Natural killer cell (primary cell): ENCODE measurements around the gene TMC1. TPM values are rescaled to one million over a fixed set of nuclear protein-coding genes. Genes with fewer than 3 reads are reported as not detected.
"Not testable (repeated sequence)": the region's sequence is repeated elsewhere in the genome, so short reads cannot be mapped to it uniquely, and the experiment has no call there.

Experiments
- ATAC-seq, 3 donors: fragments of 150-1000 bp in 2 of 3; fragments of 200-7000 bp in 1 of 3; cut with Tn5 transposase; 1 replicate in 1 of 3; 2 replicates in 2 of 3; pipeline ENCODE4 v1.10.0; 2021; ENCODE audit warnings: mild to moderate bottlenecking in 2 of 3, moderate library complexity in 2 of 3
- DNase-seq, 2 donors: peaks; one replicate each; pipeline versions ENCODE4 v3.0.0 to v3.0.0-alpha.2; 2013 to 2021; ENCODE audit warnings: mixed read lengths in 1 of 2
- H3K27ac ChIP-seq: one replicate; pipeline ENCODE4 v1.5.1; 2013; ENCODE audit warnings: mild to moderate bottlenecking, low read length
- H3K27me3 ChIP-seq: one replicate; pipeline ENCODE4 v1.6.1; 2013; ENCODE audit warnings: low read length; ENCODE audit not compliant: control insufficient read depth, insufficient read depth
- H3K36me3 ChIP-seq: one replicate; pipeline ENCODE4 v1.6.1; 2013; ENCODE audit warnings: low read length; ENCODE audit not compliant: control insufficient read depth, insufficient read depth
- H3K4me1 ChIP-seq: one replicate; pipeline ENCODE4 v1.6.1; 2013; ENCODE audit warnings: low read length; ENCODE audit not compliant: control insufficient read depth, insufficient read depth
- H3K4me3 ChIP-seq: one replicate; pipeline ENCODE4 v1.5.1; 2013; ENCODE audit warnings: low read length
- H3K9me3 ChIP-seq: one replicate; pipeline ENCODE4 v1.6.1; 2013; ENCODE audit warnings: low read length; ENCODE audit not compliant: control insufficient read depth, insufficient read depth
- H3K27ac Mint-ChIP-seq, 2 donors: one replicate each; pipeline ENCODE4 v1.8.0; 2022; ENCODE audit warnings: mild to moderate bottlenecking in 2 of 2, mixed read lengths in 2 of 2, moderate library complexity in 1 of 2
- H3K27me3 Mint-ChIP-seq, 2 donors: one replicate each; pipeline ENCODE4 v1.8.0; 2022; ENCODE audit warnings: low read depth in 2 of 2, mixed read lengths in 2 of 2
- H3K36me3 Mint-ChIP-seq: one replicate; pipeline ENCODE4 v1.8.0; 2022; ENCODE audit warnings: mixed read lengths
- H3K4me1 Mint-ChIP-seq, 2 donors: one replicate each; pipeline ENCODE4 v1.8.0; 2022; ENCODE audit warnings: mixed read lengths in 2 of 2
- H3K4me3 Mint-ChIP-seq: one replicate; pipeline ENCODE4 v1.8.0; 2022; ENCODE audit warnings: mild to moderate bottlenecking, moderate library complexity, mixed read lengths
- H3K9me3 Mint-ChIP-seq, 2 donors: one replicate each; pipeline ENCODE4 v1.8.0; 2022; ENCODE audit warnings: mixed read lengths in 2 of 2
- WGBS: methylation state at CpG from one replicate; pipeline ENCODE4 v1.1.7; 2013; ENCODE audit warnings: missing lambda C conversion rate; ENCODE audit not compliant: insufficient coverage; 5-methylcytosine and 5-hydroxymethylcytosine counted together
- intact Hi-C: fragments of 100-400 bp; cut with micrococcal nuclease; formaldehyde crosslinking; loops from one replicate; pipeline ENCODE4 v1.14.2; 2022
- total RNA-seq, 4 donors: library from RNA; stranded (reverse); fragments of 120-200 nt in 1 of 4; gene quantifications; one replicate each; pipeline versions ENCODE4 v1.2.3 to v1.2.4, GENCODE V29; 2013 to 2022
- TF ChIP-seq, protein P1 (sequence below): fragments of 200-600 bp; IDR thresholded peaks from one replicate; pipeline ENCODE4 v1.8.0; 2022; ENCODE audit warnings: antibody characterized with exemption

TMC1 gene
- not detected for total RNA-seq
- total RNA-seq (2013) = 0.14 TPM

DNA sequence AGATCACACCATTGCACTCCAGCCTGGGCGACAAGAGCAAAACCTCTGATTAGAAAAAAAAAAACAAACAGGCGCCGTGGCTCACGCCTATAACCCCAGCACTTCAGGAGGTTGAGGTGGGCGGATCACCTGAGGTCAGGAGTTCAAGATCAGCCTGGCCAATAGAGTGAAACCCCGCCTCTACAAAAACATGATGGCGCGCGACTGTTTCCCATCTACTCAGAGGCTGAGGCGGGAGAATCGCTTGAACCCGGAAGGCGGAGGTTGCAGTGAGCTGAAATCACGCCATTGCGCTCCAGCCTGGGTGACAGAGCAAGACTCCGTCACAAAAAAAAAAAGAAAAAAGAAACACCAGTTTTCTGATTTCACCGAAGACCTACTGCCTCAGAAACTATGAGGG lies at the start of gene TMC1:
TSS of gene TMC1 (plus strand) at position 193 of the 400 bp plus-strand sequence. CDS start 127,041 bp downstream, outside the sequence.
- intact Hi-C loops, H3K4me3 Mint-ChIP-seq, H3K4me1 ChIP-seq, H3K27ac Mint-ChIP-seq, ATAC-seq, H3K27ac ChIP-seq, H3K27me3 Mint-ChIP-seq, H3K27me3 ChIP-seq, H3K9me3 ChIP-seq, H3K9me3 Mint-ChIP-seq, DNase-seq, H3K4me3 ChIP-seq, H3K36me3 Mint-ChIP-seq, H3K4me1 Mint-ChIP-seq, H3K36me3 ChIP-seq: not testable (repeated sequence)
- 94% methylated on average over 17 of the region's 17 CpGs for WGBS

DNA sequence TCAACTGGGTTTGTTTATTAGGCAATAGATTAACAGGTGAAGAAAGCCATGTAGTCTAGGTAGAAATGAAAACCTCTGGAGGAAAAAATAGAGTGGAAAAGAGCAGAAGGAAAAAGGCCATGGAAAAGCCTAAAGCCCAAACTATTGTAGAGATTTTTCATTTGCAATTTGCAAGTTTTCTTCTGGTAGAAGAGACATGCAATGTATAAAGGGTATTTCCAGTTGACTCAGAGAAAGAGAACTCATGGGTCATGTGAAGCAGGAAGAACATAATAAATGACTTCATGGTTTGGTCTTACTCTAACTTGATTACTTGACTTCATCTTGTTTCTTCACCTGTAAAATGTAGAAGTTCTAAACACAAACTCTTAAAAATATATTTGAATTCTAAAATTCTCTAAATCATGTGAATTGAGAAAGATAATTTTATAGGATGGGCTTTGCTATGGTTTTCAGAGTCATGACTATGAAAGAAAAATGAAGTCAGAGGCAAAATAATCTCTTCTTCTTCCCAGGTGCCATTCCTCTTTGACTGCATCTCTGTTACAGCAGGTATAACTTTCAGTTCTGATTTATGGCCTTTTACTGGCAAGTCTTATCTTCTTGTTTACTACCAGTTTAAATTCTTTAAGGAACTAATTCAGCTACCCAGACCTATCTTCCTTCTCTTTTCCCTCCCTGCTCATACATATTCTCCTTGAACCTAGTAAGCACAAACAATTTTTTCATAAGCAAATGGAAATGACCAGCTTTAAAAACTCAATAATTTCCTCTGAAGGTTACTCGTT lies 47.7 kb upstream of the TMC1 start:
- Mint-ChIP-seq H3K4me1 (no peaks in the 10 kb centered on the region), H3K27me3 (peaks cover 0 to 3% of the 10 kb centered on the region in 2 donors), H3K9me3 (no peaks in the 10 kb centered on the region), H3K4me3 (no peak overlapping the region), H3K27ac (no peak overlapping the region), H3K36me3 (no peaks in the 10 kb centered on the region)
- H3K9me3 ChIP-seq = no peaks in the 10 kb centered on the region
- intact Hi-C loops = no loop called here
- H3K27me3 ChIP-seq = no peaks in the 10 kb centered on the region
- no peak for ATAC-seq
- H3K27ac ChIP-seq = no peak overlapping the region
- 36% methylated on average over 1 of the region's 1 CpG for WGBS
- H3K36me3 ChIP-seq = no peaks in the 10 kb centered on the region
- H3K4me3 ChIP-seq = no peak overlapping the region
- no peak for DNase-seq
- no peaks in the 10 kb centered on the region for H3K4me1 ChIP-seq
- TF ChIP-seq, protein P1, sequence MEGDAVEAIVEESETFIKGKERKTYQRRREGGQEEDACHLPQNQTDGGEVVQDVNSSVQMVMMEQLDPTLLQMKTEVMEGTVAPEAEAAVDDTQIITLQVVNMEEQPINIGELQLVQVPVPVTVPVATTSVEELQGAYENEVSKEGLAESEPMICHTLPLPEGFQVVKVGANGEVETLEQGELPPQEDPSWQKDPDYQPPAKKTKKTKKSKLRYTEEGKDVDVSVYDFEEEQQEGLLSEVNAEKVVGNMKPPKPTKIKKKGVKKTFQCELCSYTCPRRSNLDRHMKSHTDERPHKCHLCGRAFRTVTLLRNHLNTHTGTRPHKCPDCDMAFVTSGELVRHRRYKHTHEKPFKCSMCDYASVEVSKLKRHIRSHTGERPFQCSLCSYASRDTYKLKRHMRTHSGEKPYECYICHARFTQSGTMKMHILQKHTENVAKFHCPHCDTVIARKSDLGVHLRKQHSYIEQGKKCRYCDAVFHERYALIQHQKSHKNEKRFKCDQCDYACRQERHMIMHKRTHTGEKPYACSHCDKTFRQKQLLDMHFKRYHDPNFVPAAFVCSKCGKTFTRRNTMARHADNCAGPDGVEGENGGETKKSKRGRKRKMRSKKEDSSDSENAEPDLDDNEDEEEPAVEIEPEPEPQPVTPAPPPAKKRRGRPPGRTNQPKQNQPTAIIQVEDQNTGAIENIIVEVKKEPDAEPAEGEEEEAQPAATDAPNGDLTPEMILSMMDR = no peak

DNA sequence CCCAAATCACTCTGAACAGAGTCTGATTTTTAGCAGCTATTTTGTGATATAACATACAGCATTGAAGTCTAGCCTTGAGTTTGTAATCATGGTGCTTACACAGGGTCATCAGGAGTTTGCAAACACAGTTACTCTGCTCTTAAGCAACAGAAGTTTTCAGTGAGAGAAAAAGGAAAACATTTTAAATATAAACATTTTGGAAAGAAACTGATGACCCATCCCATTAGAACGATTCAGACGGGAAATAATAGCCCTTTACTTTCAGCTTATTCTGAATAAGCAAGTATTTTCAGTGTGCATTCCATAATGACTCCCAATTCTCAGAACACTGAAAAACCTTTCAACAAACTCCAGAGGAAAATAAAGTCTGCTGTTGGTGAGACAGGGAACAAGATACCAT lies 46.7 kb upstream of the TMC1 start:
- peaks cover 0 to 3% of the 10 kb centered on the region in 2 donors for H3K27me3 Mint-ChIP-seq
- ATAC-seq (no peak), DNase-seq (no peak)
- H3K4me1 ChIP-seq = no peaks in the 10 kb centered on the region
- H3K27me3 ChIP-seq = no peaks in the 10 kb centered on the region
- TF ChIP-seq, protein P1 = no peak
- no peaks in the 10 kb centered on the region for H3K36me3 Mint-ChIP-seq
- H3K4me1 Mint-ChIP-seq = no peaks in the 10 kb centered on the region
- H3K4me3 ChIP-seq = no peak overlapping the region
- no peaks in the 10 kb centered on the region for H3K9me3 Mint-ChIP-seq
- intact Hi-C loops = no loop called here
- H3K36me3 ChIP-seq = no peaks in the 10 kb centered on the region
- no peak overlapping the region for H3K27ac ChIP-seq
- no peaks in the 10 kb centered on the region for H3K9me3 ChIP-seq
- H3K27ac Mint-ChIP-seq = no peak overlapping the region
- WGBS = 100% methylated on average over 2 of the region's 2 CpGs
- H3K4me3 Mint-ChIP-seq = no peak overlapping the region

DNA sequence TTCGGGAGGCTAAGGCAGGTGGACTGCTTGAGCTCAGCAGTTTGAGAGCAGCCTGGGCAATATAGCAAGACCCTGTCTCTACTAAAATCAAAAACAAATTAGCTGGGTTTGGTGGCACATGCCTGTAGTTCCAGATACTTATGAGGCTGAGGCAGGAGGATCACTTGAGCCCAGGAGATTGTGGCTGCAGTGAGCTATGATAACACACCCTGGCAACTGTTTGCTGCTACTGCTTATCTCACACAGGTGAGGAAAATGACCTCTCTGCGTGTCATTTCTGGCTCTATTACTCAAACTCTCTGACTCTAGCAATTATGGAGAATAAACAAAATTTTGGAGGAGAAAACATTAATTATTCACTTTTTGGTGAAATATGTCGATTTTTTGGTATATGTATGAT lies 45.3 kb upstream of the TMC1 start:
- DNase-seq = no peak

More for the DNA sequence above, 45.3 kb upstream of the TMC1 start:
- no peaks in the 10 kb centered on the region for H3K9me3 ChIP-seq
- H3K27ac ChIP-seq = no peak overlapping the region
- TF ChIP-seq, protein P1 = no peak
- no peaks in the 10 kb centered on the region for H3K9me3 Mint-ChIP-seq
- intact Hi-C loops = no loop called here
- no peak overlapping the region for H3K4me3 ChIP-seq
- H3K4me3 Mint-ChIP-seq = no peak overlapping the region
- no peaks in the 10 kb centered on the region for H3K36me3 Mint-ChIP-seq
- no peaks in the 10 kb centered on the region for H3K36me3 ChIP-seq
- no peak overlapping the region for H3K27ac Mint-ChIP-seq
- H3K4me1 Mint-ChIP-seq = no peaks in the 10 kb centered on the region
- H3K4me1 ChIP-seq = no peaks in the 10 kb centered on the region
- no peak for ATAC-seq
- 95% methylated on average over 2 of the region's 3 CpGs for WGBS
- H3K27me3 Mint-ChIP-seq = peaks cover 0 to 3% of the 10 kb centered on the region in 2 donors
- H3K27me3 ChIP-seq = no peaks in the 10 kb centered on the region
